ENCODE data around the gene PSG4. TPM values are rescaled to one million over a fixed set of nuclear protein-coding genes. Genes with fewer than 3 reads are reported as not detected.
"Not testable (repeated sequence)": the region's sequence is repeated elsewhere in the genome, so short reads cannot be mapped to it uniquely, and the experiment has no call there.

The PSG4 gene
- total RNA-seq, 1 donor from 2014 or later = not detected

DNA sequence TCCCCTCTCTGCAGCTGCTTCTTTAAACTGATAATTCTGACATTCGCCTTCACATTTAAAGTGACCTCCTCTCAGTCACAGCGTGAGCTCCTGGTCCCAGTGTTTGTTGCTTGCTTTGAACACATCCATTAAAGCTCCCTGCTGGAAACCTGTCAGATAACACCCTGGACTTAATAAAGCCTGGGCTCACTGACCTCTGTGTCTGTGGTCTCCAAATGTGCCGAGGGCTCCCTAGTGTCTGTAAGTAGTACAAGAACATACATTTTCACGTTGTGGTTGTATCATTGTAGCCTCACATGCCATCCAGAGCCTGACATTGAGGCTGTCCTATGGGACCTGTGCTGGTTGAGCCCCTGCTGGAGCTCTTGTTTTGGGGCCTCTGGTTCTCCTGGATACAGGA lies 2.6 kb upstream of the PSG4 start:
- Mint-ChIP-seq H3K4me1 (ENCODE audit: low read depth) (no peaks in the 10 kb centered on the region), H3K4me3 (ENCODE audit: unreplicated experiment) (no peak overlapping the region), H3K27me3 (ENCODE audit: low read depth) (no peaks in the 10 kb centered on the region), H3K36me3 (ENCODE audit: low read depth) (no peaks in the 10 kb centered on the region), H3K27ac (ENCODE audit: unreplicated experiment) (no peak overlapping the region), H3K9me3 (ENCODE audit: low read depth) (peaks cover 11% of the 10 kb centered on the region)
- no peak for DNase-seq (ENCODE audit: low spot score)
- no peak for TF ChIP-seq CTCF (IDR thresholded peaks at IDR 0.05)

DNA sequence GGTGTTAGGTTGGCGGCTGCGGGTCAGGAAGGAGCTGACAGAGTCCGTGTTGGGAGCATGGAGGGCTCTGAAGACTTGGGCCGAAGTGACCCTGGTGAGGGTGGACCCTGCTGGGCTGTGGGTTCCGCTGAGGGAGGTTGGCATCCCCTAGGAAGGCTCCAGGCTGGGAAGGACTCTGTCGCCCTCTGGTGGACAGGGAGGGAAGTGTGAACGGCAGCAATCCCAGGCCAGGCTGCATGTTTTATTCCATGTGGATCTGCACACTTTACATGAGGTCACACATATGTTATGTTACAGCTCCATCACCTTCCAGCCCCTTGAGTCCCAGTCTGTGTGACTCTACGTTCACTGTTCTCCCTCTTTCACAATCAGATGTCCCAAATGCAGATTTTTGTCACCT lies 1.7 kb upstream of the PSG4 start:
- H3K27ac Mint-ChIP-seq (ENCODE audit: unreplicated experiment); H3K36me3 Mint-ChIP-seq (ENCODE audit: low read depth); H3K4me1 Mint-ChIP-seq (ENCODE audit: low read depth); DNase-seq (ENCODE audit: low spot score); H3K27me3 Mint-ChIP-seq (ENCODE audit: low read depth); H3K4me3 Mint-ChIP-seq (ENCODE audit: unreplicated experiment): not testable (repeated sequence)
- peaks cover 11% of the 10 kb centered on the region for H3K9me3 Mint-ChIP-seq (ENCODE audit: low read depth)

- DNase-seq (ENCODE audit: low spot score); H3K4me1 Mint-ChIP-seq (ENCODE audit: low read depth); H3K27me3 Mint-ChIP-seq (ENCODE audit: low read depth); H3K9me3 Mint-ChIP-seq (ENCODE audit: low read depth); H3K4me3 Mint-ChIP-seq (ENCODE audit: unreplicated experiment); H3K36me3 Mint-ChIP-seq (ENCODE audit: low read depth); H3K27ac Mint-ChIP-seq (ENCODE audit: unreplicated experiment): not testable (repeated sequence)
Observed at GRCh38 chr19:43203611-43204010, 1.8 kb downstream of the PSG4 start.

- not testable (repeated sequence) for H3K9me3 Mint-ChIP-seq (ENCODE audit: low read depth)
Observed at GRCh38 chr19:43201891-43202290, 3.5 kb downstream of the PSG4 start.

GRCh38 chr19:43201337-43201801 lies 4.1 kb downstream of the PSG4 start:
- not testable (repeated sequence) for H3K27me3 Mint-ChIP-seq (ENCODE audit: low read depth); H3K36me3 Mint-ChIP-seq (ENCODE audit: low read depth); H3K9me3 Mint-ChIP-seq (ENCODE audit: low read depth); H3K4me3 Mint-ChIP-seq (ENCODE audit: unreplicated experiment); H3K4me1 Mint-ChIP-seq (ENCODE audit: low read depth); H3K27ac Mint-ChIP-seq (ENCODE audit: unreplicated experiment); DNase-seq (ENCODE audit: low spot score)

More at GRCh38 chr19:43201891-43202290, 3.5 kb downstream of the PSG4 start:
- not testable (repeated sequence) for H3K4me1 Mint-ChIP-seq (ENCODE audit: low read depth); H3K27ac Mint-ChIP-seq (ENCODE audit: unreplicated experiment); H3K27me3 Mint-ChIP-seq (ENCODE audit: low read depth); H3K36me3 Mint-ChIP-seq (ENCODE audit: low read depth); DNase-seq (ENCODE audit: low spot score); H3K4me3 Mint-ChIP-seq (ENCODE audit: unreplicated experiment)

GRCh38 chr19:43198686-43199419 lies 6.6 kb downstream of the PSG4 start:
- H3K36me3 Mint-ChIP-seq (ENCODE audit: low read depth); H3K4me1 Mint-ChIP-seq (ENCODE audit: low read depth); H3K27ac Mint-ChIP-seq (ENCODE audit: unreplicated experiment); H3K27me3 Mint-ChIP-seq (ENCODE audit: low read depth); H3K4me3 Mint-ChIP-seq (ENCODE audit: unreplicated experiment); DNase-seq (ENCODE audit: low spot score): not testable (repeated sequence)
- peaks cover 12% of the 10 kb centered on the region for H3K9me3 Mint-ChIP-seq (ENCODE audit: low read depth)

DNA sequence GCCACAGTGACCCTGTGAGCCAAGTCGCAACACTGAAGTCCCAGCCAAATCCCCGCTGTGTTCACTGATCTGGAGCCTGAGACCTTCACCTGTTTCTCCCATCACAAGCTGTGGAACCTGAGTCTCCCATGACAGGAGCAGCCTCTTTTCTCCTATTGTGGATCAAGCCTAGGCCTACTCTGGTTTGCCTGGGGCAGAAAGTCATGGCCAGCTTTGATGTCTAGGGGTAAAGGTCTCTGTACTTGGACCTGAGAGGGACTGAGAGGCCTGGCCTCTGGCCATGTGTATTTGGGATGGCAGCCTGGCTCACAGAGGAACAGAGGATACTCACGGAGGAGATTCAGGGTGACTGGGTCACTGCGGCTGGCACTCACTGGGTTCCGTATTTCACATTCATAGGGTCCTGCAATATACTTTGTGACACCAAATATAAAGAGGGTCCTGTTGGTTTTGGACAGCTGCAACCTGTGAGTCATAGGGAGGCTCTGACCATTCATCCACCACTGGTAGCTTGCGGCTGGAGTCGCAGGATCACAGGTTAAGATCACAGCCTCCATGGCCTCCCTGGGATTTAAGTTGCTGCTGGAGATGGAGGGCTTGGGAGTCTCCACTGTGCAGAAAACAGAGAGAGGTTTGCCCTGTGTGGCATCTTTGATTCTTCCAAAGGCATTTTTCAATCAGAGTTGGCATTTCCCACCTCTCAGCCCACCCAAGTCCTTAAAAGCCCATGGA lies 7.6 kb downstream of the PSG4 start:
- H3K36me3 Mint-ChIP-seq (ENCODE audit: low read depth); H3K27ac Mint-ChIP-seq (ENCODE audit: unreplicated experiment); H3K4me3 Mint-ChIP-seq (ENCODE audit: unreplicated experiment); H3K27me3 Mint-ChIP-seq (ENCODE audit: low read depth); DNase-seq (ENCODE audit: low spot score); H3K4me1 Mint-ChIP-seq (ENCODE audit: low read depth): not testable (repeated sequence)
- peaks cover 12% of the 10 kb centered on the region for H3K9me3 Mint-ChIP-seq (ENCODE audit: low read depth)

- H3K36me3 Mint-ChIP-seq (ENCODE audit: low read depth); DNase-seq (ENCODE audit: low spot score); H3K4me3 Mint-ChIP-seq (ENCODE audit: unreplicated experiment); H3K4me1 Mint-ChIP-seq (ENCODE audit: low read depth); H3K27me3 Mint-ChIP-seq (ENCODE audit: low read depth); H3K27ac Mint-ChIP-seq (ENCODE audit: unreplicated experiment): not testable (repeated sequence)
- H3K9me3 Mint-ChIP-seq (ENCODE audit: low read depth) = peaks cover 23% of the 10 kb centered on the region
Observed at GRCh38 chr19:43194397-43194796, 11.0 kb downstream of the PSG4 start.

DNA sequence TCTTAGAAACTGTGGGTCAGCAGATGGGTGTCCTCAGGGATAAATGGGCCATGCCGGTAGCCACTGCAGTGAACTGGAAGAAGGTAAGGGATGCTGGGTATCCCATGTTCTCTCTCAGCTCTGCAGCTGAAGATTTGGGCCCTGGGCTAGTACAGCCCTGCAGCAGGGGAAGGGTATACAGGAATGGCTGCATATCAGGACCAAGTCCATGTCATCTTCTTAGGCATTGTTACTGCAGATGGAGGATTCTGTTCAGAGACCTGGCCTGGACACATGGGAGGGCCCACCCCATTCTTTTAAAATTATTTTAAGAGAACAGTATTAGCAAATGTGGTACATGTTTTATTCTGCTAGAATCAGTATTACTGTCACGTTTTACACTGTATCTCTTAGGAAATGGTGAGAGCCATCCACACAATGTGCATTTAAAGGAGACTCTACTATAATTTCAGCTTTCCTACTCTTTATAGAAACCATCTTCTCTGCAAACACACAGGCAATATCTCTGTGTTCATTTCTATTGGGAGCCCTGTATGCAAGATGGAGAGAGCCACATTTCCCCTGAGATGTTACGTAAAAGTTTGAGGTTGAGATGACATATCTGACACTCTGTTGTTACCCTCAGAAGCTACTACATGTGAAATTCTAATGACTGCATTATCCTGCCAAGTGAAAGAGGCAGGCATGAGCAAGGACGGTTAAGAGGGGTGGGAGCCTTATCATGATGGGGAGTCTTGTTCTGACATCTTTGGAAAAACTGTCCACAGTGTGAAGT lies 12.9 kb downstream of the PSG4 start:
- H3K27me3 Mint-ChIP-seq (ENCODE audit: low read depth); DNase-seq (ENCODE audit: low spot score); H3K36me3 Mint-ChIP-seq (ENCODE audit: low read depth); H3K27ac Mint-ChIP-seq (ENCODE audit: unreplicated experiment); H3K4me3 Mint-ChIP-seq (ENCODE audit: unreplicated experiment); H3K4me1 Mint-ChIP-seq (ENCODE audit: low read depth): not testable (repeated sequence)
- H3K9me3 Mint-ChIP-seq (ENCODE audit: low read depth) = peaks cover 31% of the 10 kb centered on the region

DNA sequence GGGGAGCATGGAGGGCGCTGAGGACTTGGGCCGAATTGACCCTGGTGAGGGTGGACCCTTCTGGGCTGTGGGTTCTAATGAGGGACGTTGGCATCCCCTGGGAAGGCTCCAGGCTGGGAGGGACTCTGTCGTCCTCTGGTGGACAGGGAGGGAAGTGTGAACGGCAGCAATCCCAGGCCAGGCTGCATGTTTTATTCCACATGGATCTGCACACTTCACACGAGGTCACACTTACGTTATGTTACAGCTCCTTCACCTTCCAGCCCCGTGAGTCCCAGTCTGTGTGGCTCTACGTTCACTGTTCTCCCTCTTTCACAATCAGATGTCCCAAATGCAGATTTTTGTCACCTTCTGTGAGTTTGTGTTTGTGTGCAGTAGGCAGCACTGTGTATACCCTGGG lies 17.3 kb downstream of the PSG4 start:
- not testable (repeated sequence) for H3K27me3 Mint-ChIP-seq (ENCODE audit: low read depth); H3K4me3 Mint-ChIP-seq (ENCODE audit: unreplicated experiment); H3K27ac Mint-ChIP-seq (ENCODE audit: unreplicated experiment); H3K4me1 Mint-ChIP-seq (ENCODE audit: low read depth); H3K36me3 Mint-ChIP-seq (ENCODE audit: low read depth); DNase-seq (ENCODE audit: low spot score)
- peaks cover 37% of the 10 kb centered on the region for H3K9me3 Mint-ChIP-seq (ENCODE audit: low read depth)

DNA sequence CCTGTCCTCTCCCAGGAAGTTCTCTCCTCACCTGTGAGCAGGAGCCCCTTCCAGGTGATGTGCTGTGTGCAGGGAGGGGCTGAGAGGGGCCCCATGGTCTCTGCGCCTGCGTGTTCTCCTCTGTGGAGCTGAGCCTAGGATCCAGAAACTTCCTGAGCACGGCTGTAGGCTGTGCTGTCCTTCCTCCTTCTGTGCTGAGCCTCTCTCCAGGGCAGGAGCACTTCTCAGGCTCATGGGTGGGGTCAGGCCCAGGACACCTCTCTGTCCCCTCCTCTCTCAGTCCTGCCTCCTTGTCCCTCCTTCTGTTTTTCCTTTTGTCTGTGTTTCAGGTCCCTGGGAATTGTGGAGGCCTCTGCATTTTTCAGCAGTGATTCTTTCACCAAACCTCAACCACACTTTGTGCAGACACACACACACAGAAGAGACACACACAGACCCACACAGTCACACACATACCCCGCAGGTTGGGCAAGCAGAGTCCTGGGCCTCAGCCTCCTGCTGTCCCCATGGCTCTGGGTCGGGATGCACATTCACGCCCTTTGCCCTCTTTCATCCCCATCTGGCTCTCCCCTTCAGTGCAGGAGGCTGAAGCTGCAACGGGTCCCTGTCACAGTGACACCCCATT lies 19.0 kb downstream of the PSG4 start, which contains the start of gene PSG5:
PSG5 (minus strand) TSS at position 226 of the 625 bp plus-strand sequence; CDS start at position 95, 131 bp downstream.
- peaks cover 42% of the 10 kb centered on the region for H3K9me3 Mint-ChIP-seq (ENCODE audit: low read depth)
- not testable (repeated sequence) for H3K4me3 Mint-ChIP-seq (ENCODE audit: unreplicated experiment); H3K4me1 Mint-ChIP-seq (ENCODE audit: low read depth)

More for the DNA sequence above, 19.0 kb downstream of the PSG4 start, which contains the start of gene PSG5:
- H3K27ac Mint-ChIP-seq (ENCODE audit: unreplicated experiment); DNase-seq (ENCODE audit: low spot score); H3K36me3 Mint-ChIP-seq (ENCODE audit: low read depth); H3K27me3 Mint-ChIP-seq (ENCODE audit: low read depth): not testable (repeated sequence)

All from chondrocyte (in vitro differentiated cells).